ENCODE measurements around the gene GNB1L. TPM values are rescaled to one million over a fixed set of nuclear protein-coding genes. Genes with fewer than 3 reads are reported as not detected.

GNB1L gene
- total and polyA plus RNA-seq, 2 of the 13 experiments (the other 11 are each of a cell fraction or from before 2014, with no cell fraction given): 2.5 to 7.4 TPM

DNA sequence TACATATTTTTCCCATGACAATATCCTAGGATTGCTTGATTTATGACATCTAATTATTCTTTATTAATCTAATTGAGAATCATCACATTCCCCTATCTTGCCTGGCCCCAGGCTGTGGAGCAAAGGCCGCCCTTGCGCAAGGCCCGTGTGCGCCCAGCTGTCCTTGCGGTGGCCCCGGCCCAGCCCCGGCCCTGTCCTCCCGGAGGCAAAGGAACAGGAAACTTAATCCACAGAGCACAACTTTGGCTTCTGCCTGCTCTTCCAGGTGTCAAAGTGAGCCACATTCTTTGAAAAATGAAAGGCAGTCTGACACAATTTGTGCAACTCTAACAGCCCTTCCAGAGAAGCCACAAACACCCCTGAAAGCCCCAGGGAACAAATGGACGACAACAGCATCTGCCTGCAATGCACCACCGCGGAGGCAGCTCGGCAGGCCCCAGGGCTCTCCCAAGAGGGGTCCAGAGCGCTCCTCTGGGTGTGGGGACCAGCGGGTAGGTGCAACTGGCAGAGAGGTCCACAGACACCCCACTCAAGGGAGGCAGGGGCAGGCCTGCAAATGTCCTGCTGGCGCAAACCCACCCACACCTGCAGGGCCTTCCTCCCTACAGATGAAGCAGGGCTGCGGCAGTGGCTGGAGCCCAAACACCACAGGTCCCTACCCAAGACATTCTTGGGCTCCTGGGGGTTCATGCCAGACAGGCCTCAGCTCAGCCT, 30.3 kb downstream of the GNB1L start (continued):
- TF ChIP-seq SATB2 (CRISPR knock-in tag; IDR thresholded peaks at IDR 0.05) (no peak), ATF6 (CRISPR knock-in tag; conservative IDR thresholded peaks at IDR 0.05) (no peak), SKI (IDR thresholded peaks at IDR 0.05; ENCODE audit: partially characterized antibody) (no peak), DRAP1 (CRISPR knock-in tag; IDR thresholded peaks at IDR 0.05) (no peak), NR2F1 (CRISPR knock-in tag; IDR thresholded peaks at IDR 0.05) (no peak), ZNF10 (CRISPR knock-in tag; IDR thresholded peaks at IDR 0.05; ENCODE audit: borderline replicate concordance, low read depth) (no peak), PRDM15 (CRISPR knock-in tag; IDR thresholded peaks at IDR 0.05) (no peak), SOX13 (IDR thresholded peaks at IDR 0.05) (no peak), SOX13 (CRISPR knock-in tag; conservative IDR thresholded peaks at IDR 0.05 in 1 of 2, IDR thresholded peaks at IDR 0.05 in 1 of 2) (peak in 1 of 2 experiments; percentile 64; a peak in 2 of 4 replicates), ZNF280B (CRISPR knock-in tag; IDR thresholded peaks at IDR 0.05; ENCODE audit: borderline replicate concordance) (no peak), ASH2L (IDR thresholded peaks at IDR 0.05; ENCODE audit: insufficient read length, low read depth, low read length) (peak; percentile 72)
- TF ChIP-seq, protein P1, sequence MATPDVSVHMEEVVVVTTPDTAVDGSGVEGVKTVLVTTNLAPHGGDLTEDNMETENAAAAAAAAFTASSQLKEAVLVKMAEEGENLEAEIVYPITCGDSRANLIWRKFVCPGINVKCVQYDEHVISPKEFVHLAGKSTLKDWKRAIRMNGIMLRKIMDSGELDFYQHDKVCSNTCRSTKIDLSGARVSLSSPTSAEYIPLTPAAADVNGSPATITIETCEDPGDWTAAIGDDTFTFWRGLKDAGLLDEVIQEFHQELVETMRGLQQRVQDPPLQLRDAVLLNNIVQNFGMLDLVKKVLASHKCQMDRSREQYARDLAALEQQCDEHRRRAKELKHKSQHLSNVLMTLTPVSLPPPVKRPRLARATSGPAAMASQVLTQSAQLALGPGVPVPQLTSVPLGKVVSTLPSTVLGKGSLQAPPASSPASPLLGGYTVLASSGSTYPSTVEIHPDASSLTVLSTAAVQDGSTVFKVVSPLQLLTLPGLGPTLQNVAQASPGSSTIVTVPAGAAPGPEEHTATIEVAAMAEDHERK (CRISPR knock-in tag; IDR thresholded peaks at IDR 0.05; ENCODE audit: low read depth): no peak
- TF ChIP-seq, protein P2, sequence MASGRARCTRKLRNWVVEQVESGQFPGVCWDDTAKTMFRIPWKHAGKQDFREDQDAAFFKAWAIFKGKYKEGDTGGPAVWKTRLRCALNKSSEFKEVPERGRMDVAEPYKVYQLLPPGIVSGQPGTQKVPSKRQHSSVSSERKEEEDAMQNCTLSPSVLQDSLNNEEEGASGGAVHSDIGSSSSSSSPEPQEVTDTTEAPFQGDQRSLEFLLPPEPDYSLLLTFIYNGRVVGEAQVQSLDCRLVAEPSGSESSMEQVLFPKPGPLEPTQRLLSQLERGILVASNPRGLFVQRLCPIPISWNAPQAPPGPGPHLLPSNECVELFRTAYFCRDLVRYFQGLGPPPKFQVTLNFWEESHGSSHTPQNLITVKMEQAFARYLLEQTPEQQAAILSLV (CRISPR knock-in tag; IDR thresholded peaks at IDR 0.05; ENCODE audit: borderline replicate concordance): no peak
- TF ChIP-seq, protein P3, sequence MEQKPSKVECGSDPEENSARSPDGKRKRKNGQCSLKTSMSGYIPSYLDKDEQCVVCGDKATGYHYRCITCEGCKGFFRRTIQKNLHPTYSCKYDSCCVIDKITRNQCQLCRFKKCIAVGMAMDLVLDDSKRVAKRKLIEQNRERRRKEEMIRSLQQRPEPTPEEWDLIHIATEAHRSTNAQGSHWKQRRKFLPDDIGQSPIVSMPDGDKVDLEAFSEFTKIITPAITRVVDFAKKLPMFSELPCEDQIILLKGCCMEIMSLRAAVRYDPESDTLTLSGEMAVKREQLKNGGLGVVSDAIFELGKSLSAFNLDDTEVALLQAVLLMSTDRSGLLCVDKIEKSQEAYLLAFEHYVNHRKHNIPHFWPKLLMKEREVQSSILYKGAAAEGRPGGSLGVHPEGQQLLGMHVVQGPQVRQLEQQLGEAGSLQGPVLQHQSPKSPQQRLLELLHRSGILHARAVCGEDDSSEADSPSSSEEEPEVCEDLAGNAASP (CRISPR knock-in tag; IDR thresholded peaks at IDR 0.05; ENCODE audit: borderline replicate concordance): peak; percentile 59; the same call in 1 of the 2 replicates

All from HepG2 (cell line).